Liver (tissue), 10 donors: ENCODE data around the gene KIF23. TPM values are rescaled to one million over a fixed set of nuclear protein-coding genes. Genes with fewer than 3 reads are reported as not detected.

Source experiments
- DNase-seq: peaks from one replicate; pipeline ENCODE4 v3.0.0-alpha.2; 2017; ENCODE audit warnings: low spot score
- H3K27ac ChIP-seq, 2 donors: one replicate each; pipeline ENCODE4 v1.7.0; 2013; ENCODE audit warnings: inconsistent platforms in 2 of 2, low read length in 2 of 2, control low read depth in 1 of 2, low read depth in 1 of 2, mild to moderate bottlenecking in 1 of 2
- H3K27me3 ChIP-seq, 4 donors: one replicate each; pipeline versions ENCODE4 v1.6.1 to v1.7.0; 2013; ENCODE audit warnings: low read length in 3 of 4, inconsistent platforms in 1 of 4, mild to moderate bottlenecking in 1 of 4, moderate library complexity in 1 of 4; ENCODE audit not compliant: control insufficient read depth in 4 of 4, insufficient read depth in 4 of 4
- H3K36me3 ChIP-seq, 4 donors: one replicate each; pipeline versions ENCODE4 v1.6.1 to v1.7.0; 2013; ENCODE audit warnings: low read length in 3 of 4, mild to moderate bottlenecking in 3 of 4, low read depth in 1 of 4, moderate library complexity in 1 of 4; ENCODE audit not compliant: control insufficient read depth in 4 of 4, insufficient read depth in 3 of 4
- H3K4me1 ChIP-seq, 4 donors: one replicate each; pipeline versions ENCODE4 v1.6.1 to v1.7.0; 2013; ENCODE audit warnings: low read length in 3 of 4, mild to moderate bottlenecking in 3 of 4, moderate library complexity in 1 of 4; ENCODE audit not compliant: control insufficient read depth in 4 of 4, insufficient read depth in 4 of 4
- H3K4me3 ChIP-seq, 3 donors: one replicate each; pipeline versions ENCODE4 v1.6.1 to v1.7.0; 2013; ENCODE audit warnings: low read length in 3 of 3, control low read depth in 1 of 3, low read depth in 1 of 3, mild to moderate bottlenecking in 1 of 3
- H3K9ac ChIP-seq, 2 donors: one replicate each; pipeline ENCODE4 v1.7.0; 2013; ENCODE audit warnings: low read length in 2 of 2, mild to moderate bottlenecking in 2 of 2, moderate library complexity in 2 of 2, control low read depth in 1 of 2, low read depth in 1 of 2
- H3K9me3 ChIP-seq, 4 donors: one replicate each; pipeline versions ENCODE4 v1.6.1 to v1.7.0; 2013; ENCODE audit warnings: low read length in 3 of 4; ENCODE audit not compliant: control insufficient read depth in 4 of 4
- ATF3 ChIP-seq: IDR thresholded peaks from 2 replicates; pipeline ENCODE4 v1.6.1; 2016; ENCODE audit warnings: antibody characterized with exemption
- CTCF ChIP-seq: fragments of 150-350 bp; IDR thresholded peaks from 2 replicates; pipeline ENCODE4 v1.5.1; 2017; ENCODE audit warnings: improper control_type of control experiment, low read depth, low read length; ENCODE audit not compliant: missing input control
- EGR1 ChIP-seq, 2 donors: IDR thresholded peaks; 2 replicates each; pipeline ENCODE4 v1.6.1; 2016 to 2018; ENCODE audit warnings: antibody characterized with exemption in 2 of 2, low read depth in 2 of 2
- FOXA1 ChIP-seq: IDR thresholded peaks from 2 replicates; pipeline ENCODE4 v1.6.1; 2016; ENCODE audit warnings: antibody characterized with exemption
- FOXA2 ChIP-seq: IDR thresholded peaks from 2 replicates; pipeline ENCODE4 v1.6.1; 2016; ENCODE audit warnings: antibody characterized with exemption
- GABPA ChIP-seq, 2 donors: IDR thresholded peaks in 1 of 2; conservative IDR thresholded peaks in 1 of 2; 2 replicates each; pipeline ENCODE4 v1.6.1; 2016; ENCODE audit warnings: antibody characterized with exemption in 2 of 2, mild to moderate bottlenecking in 1 of 2, moderate library complexity in 1 of 2
- HNF4A ChIP-seq, 2 donors: conservative IDR thresholded peaks; 2 replicates each; pipeline ENCODE4 v1.6.1; 2016; ENCODE audit warnings: antibody characterized with exemption in 2 of 2, mild to moderate bottlenecking in 2 of 2
- HNF4G ChIP-seq: IDR thresholded peaks from 2 replicates; pipeline ENCODE4 v1.6.1; 2016; ENCODE audit warnings: antibody characterized with exemption
- JUND ChIP-seq, 2 donors: IDR thresholded peaks; 2 replicates each; pipeline ENCODE4 v1.6.1; 2016; ENCODE audit warnings: antibody characterized with exemption in 2 of 2
- MAX ChIP-seq: IDR thresholded peaks from 2 replicates; pipeline ENCODE4 v1.6.1; 2016; ENCODE audit warnings: antibody characterized with exemption
- NR2F2 ChIP-seq: IDR thresholded peaks from 2 replicates; pipeline ENCODE4 v1.6.1; 2016; ENCODE audit warnings: antibody characterized with exemption
- RAD21 ChIP-seq, 2 donors: IDR thresholded peaks; 2 replicates each; pipeline ENCODE4 v1.6.1; 2016; ENCODE audit warnings: antibody characterized with exemption in 2 of 2, mild to moderate bottlenecking in 2 of 2
- REST ChIP-seq: IDR thresholded peaks from 2 replicates; pipeline ENCODE4 v1.6.1; 2016; ENCODE audit warnings: antibody characterized with exemption, mild to moderate bottlenecking
- RXRA ChIP-seq, 2 donors: IDR thresholded peaks; 2 replicates each; pipeline ENCODE4 v1.6.1; 2017 to 2018; ENCODE audit warnings: antibody characterized with exemption in 2 of 2, mild to moderate bottlenecking in 1 of 2
- SP1 ChIP-seq: IDR thresholded peaks from 2 replicates; pipeline ENCODE4 v1.6.1; 2018; ENCODE audit warnings: antibody characterized with exemption, mild to moderate bottlenecking
- TAF1 ChIP-seq: conservative IDR thresholded peaks from 2 replicates; pipeline ENCODE4 v1.6.1; 2016; ENCODE audit warnings: antibody characterized with exemption, mild to moderate bottlenecking
- YY1 ChIP-seq: IDR thresholded peaks from 2 replicates; pipeline ENCODE4 v1.6.1; 2016; ENCODE audit warnings: antibody characterized with exemption, mild to moderate bottlenecking
- ZBTB33 ChIP-seq: IDR thresholded peaks from 2 replicates; pipeline ENCODE4 v1.6.1; 2016; ENCODE audit warnings: antibody characterized with exemption
- WGBS: extraction: QIAGEN DNeasy Blood & Tissue Kit; methylation state at CpG from one replicate; pipeline ENCODE4 v1.1.7; 2013; 5-methylcytosine and 5-hydroxymethylcytosine counted together
- polyA plus RNA-seq, 2 donors: library from polyadenylated mRNA; stranded (reverse) in 1 of 2; unstranded in 1 of 2; fragments of 200-250 nt in 1 of 2; fragments of >200 nt in 1 of 2; fragmentation: Nextera tagmentation in 1 of 2; extraction: Ambion mirVana in 1 of 2; gene quantifications; one replicate each; pipeline versions ENCODE4 v1.2.1 to v1.2.3, GENCODE V29; 2013 to 2015
- small RNA-seq: library from RNA; depleted of rRNA; stranded (forward); fragments of <200 nt; gene quantifications from one replicate; pipeline ENCODE3, GENCODE V24; 2014
- total RNA-seq, 2 donors: library from RNA; depleted of rRNA; stranded (reverse); fragments of >200 nt; gene quantifications; one replicate each; pipeline ENCODE4 v1.2.3, GENCODE V29; 2014
- donor health status: healthy.
- donor health status: healthy.
- donor health status: healthy.
- donor health status: healthy.
- donor health status: healthy.

The KIF23 gene
- total and polyA plus RNA-seq, 4 donors = 0.25 to 32.8 (median 1.1) TPM

GRCh38 chr15:69497667-69498066 is 83.5 kb downstream of the KIF23 start:
- DNase-seq = no peak
- Histone ChIP-seq H3K27ac (no peak overlapping the region), H3K4me1 (no peaks in the 10 kb centered on the region), H3K9me3 (no peaks in the 10 kb centered on the region), H3K27me3 (no peaks in the 10 kb centered on the region), H3K36me3 (no peaks in the 10 kb centered on the region), H3K4me3 (no peak overlapping the region), H3K9ac (no peak overlapping the region)
- TF ChIP-seq HNF4A (conservative IDR thresholded peaks at IDR 0.05) (no peak), FOXA2 (no peak), TAF1 (no peak), NR2F2 (no peak), ZBTB33 (no peak), GABPA (IDR thresholded peaks at IDR 0.05 in 1 of 2, conservative IDR thresholded peaks at IDR 0.05 in 1 of 2) (no peak), RXRA (IDR thresholded peaks at IDR 0.05) (no peak), YY1 (no peak), RAD21 (IDR thresholded peaks at IDR 0.05) (no peak), SP1 (no peak), CTCF (no peak), JUND (IDR thresholded peaks at IDR 0.05) (no peak), HNF4G (no peak), FOXA1 (no peak), REST (no peak), EGR1 (IDR thresholded peaks at IDR 0.05; ENCODE audit: low read depth in 2 of 2) (no peak), ATF3 (no peak), MAX (no peak)
- WGBS = 83% methylated on average over 1 of the region's 1 CpG

Small RNA genes lying within 50 kb of the gene (small RNA-seq; reads per million reads assigned to genes)
- gene RF00012 = not detected

Other genes starting within 250 kb of the KIF23 start
- gene PAQR5, start 115.4 kb upstream of the KIF23 start, total RNA-seq = 1 to 10 TPM in 1 of 2 donors, under 1 TPM in 1; 0.19 to 1.1 TPM
- gene PAQR5, start 115.4 kb upstream of the KIF23 start, polyA plus RNA-seq = under 1 TPM; 0.22 to 0.85 TPM
- 10 to 100 TPM; 45.2 to 69.6 TPM for gene RPLP1, start 38.5 kb downstream of the KIF23 start, total RNA-seq
- 100 to 1,000 TPM; 568 to 765 TPM for gene RPLP1, start 38.5 kb downstream of the KIF23 start, polyA plus RNA-seq